HepG2 (cell line): ENCODE measurements around the gene SLC23A2. TPM values are rescaled to one million over a fixed set of nuclear protein-coding genes. Genes with fewer than 3 reads are reported as not detected.

Source experiments
- ATAC-seq: fragments of 200-7000 bp; cut with Tn5 transposase; 3 replicates; pipeline ENCODE4 v1.9.1; 2020; ENCODE audit warnings: mild to moderate bottlenecking, moderate library complexity
- BruUV-seq: library from RNA; stranded (reverse); fragments of 400-500 nt; replicated peaks from 2 replicates; lab custom pipeline; 2021; lab: Mats Ljungman, UMichigan
- CTCF ChIA-PET: fragments of 300-600 bp; formaldehyde crosslinking; extraction: SDS; loops from one replicate; lab custom pipeline; 2021; ENCODE audit warnings: low total read pairs, inconsistent platforms, low intra/inter-chr PET ratio; lab: Yijun Ruan, JAX
- POLR2A ChIA-PET: fragments of 350-600 bp; sonication (Branson Sonifier 250); formaldehyde crosslinking; loops from one replicate; lab custom pipeline; 2020; ENCODE audit warnings: antibody characterized with exemption, inconsistent platforms; lab: Yijun Ruan, JAX
- DNase-seq: peaks from one replicate; pipeline ENCODE4 v3.0.0-alpha.2; 2015; ENCODE audit warnings: low spot score
- FAIRE-seq: peaks from 3 replicates; lab custom pipeline; 2011; peaks lifted over from hg19 to GRCh38; lab: Jason Lieb, UNC
- H2AFZ ChIP-seq: one replicate; pipeline ENCODE4 v1.6.1; 2011; ENCODE audit warnings: low read length, inconsistent platforms
- H3K27ac ChIP-seq: fragments of 300-600 bp; 3 replicates; pipeline ENCODE4 v1.8.0; 2011; ENCODE audit warnings: mixed run types, mild to moderate bottlenecking, mixed read lengths, low read length, inconsistent platforms; ENCODE audit not compliant: insufficient read depth; ENCODE audit errors: extremely low read length
- H3K27me3 ChIP-seq, 2 experiments: fragments of 200-600 bp in 1 of 2; 2 replicates in 1 of 2; 3 replicates in 1 of 2; pipeline versions ENCODE4 v1.6.0 to v1.8.0; 2011; ENCODE audit warnings: low read length in 2 of 2, mild to moderate bottlenecking in 2 of 2, moderate library complexity in 2 of 2, inconsistent platforms in 1 of 2; ENCODE audit not compliant: insufficient read depth in 2 of 2, control insufficient read depth in 1 of 2
- H3K36me3 ChIP-seq, 2 experiments: fragments of 200-600 bp in 1 of 2; replicated peaks in 1 of 2; 2 replicates in 1 of 2; 3 replicates in 1 of 2; pipeline versions ENCODE4 v1.5.1 to v1.8.0; 2011; ENCODE audit warnings: low read length in 2 of 2, inconsistent platforms in 1 of 2; ENCODE audit not compliant: insufficient read depth in 2 of 2, control insufficient read depth in 1 of 2
- H3K4me1 ChIP-seq: 2 replicates; pipeline ENCODE4 v1.5.1; 2012; ENCODE audit warnings: low read length, inconsistent platforms; ENCODE audit not compliant: insufficient read depth
- H3K4me2 ChIP-seq: 2 replicates; pipeline ENCODE4 v1.6.0; 2011; ENCODE audit warnings: low read depth, low read length, inconsistent platforms
- H3K4me3 ChIP-seq, 3 experiments: fragments of 200-600 bp in 1 of 3; sonication (generic), shearing (Covaris generic) in 1 of 3; replicated peaks in 1 of 3; 2 replicates each; pipeline ENCODE4 v1.5.1; 2011 to 2016; ENCODE audit warnings: low read length in 3 of 3, inconsistent platforms in 2 of 3, low read depth in 2 of 3, mild to moderate bottlenecking in 2 of 3, control low read depth in 1 of 3, mixed read lengths in 1 of 3; ENCODE audit not compliant: insufficient read depth in 1 of 3
- H3K79me2 ChIP-seq: one replicate; pipeline ENCODE4 v1.6.1; 2011; ENCODE audit warnings: low read length, inconsistent platforms; ENCODE audit not compliant: insufficient read depth
- H3K9ac ChIP-seq: 2 replicates; pipeline ENCODE4 v1.6.0; 2011; ENCODE audit warnings: mild to moderate bottlenecking, low read depth, low read length, inconsistent platforms; ENCODE audit not compliant: insufficient read depth
- H3K9me3 ChIP-seq: 2 replicates; pipeline ENCODE4 v1.5.1; 2012; ENCODE audit warnings: mild to moderate bottlenecking, low read length
- H4K20me1 ChIP-seq: 2 replicates; pipeline ENCODE4 v1.6.0; 2011; ENCODE audit warnings: inconsistent platforms, mild to moderate bottlenecking, low read length, moderate library complexity; ENCODE audit not compliant: insufficient read depth
- HNF4A ChIP-seq: sonication (generic); formaldehyde crosslinking; IDR thresholded peaks from 2 replicates; pipeline ENCODE4 v1.4.0; 2020; ENCODE audit warnings: missing genetic modification reagents
- PHF20 ChIP-seq: sonication (generic); formaldehyde crosslinking; IDR thresholded peaks from 2 replicates; pipeline ENCODE4 v1.5.0; 2020; ENCODE audit warnings: mild to moderate bottlenecking, missing genetic modification reagents
- RAD51 ChIP-seq: fragments of 450-650 bp; IDR thresholded peaks from 2 replicates; pipeline ENCODE4 v1.6.1; 2016; ENCODE audit warnings: borderline replicate concordance
- SMC3 ChIP-seq: IDR thresholded peaks from 2 replicates; pipeline ENCODE4 v1.6.1; 2011; ENCODE audit warnings: low read length, improper control_type of control experiment
- ZNF124 ChIP-seq: sonication (generic); formaldehyde crosslinking; IDR thresholded peaks from 2 replicates; pipeline ENCODE4 v1.4.0; 2020; ENCODE audit warnings: missing genetic modification reagents
- ZNF431 ChIP-seq: sonication (generic); formaldehyde crosslinking; IDR thresholded peaks from 2 replicates; pipeline ENCODE4 v1.9.0; 2022; ENCODE audit warnings: missing genetic modification reagents, low read depth, mild to moderate bottlenecking, borderline replicate concordance
- ZNF556 ChIP-seq: sonication (generic); formaldehyde crosslinking; IDR thresholded peaks from 2 replicates; pipeline ENCODE4 v1.4.0; 2020; ENCODE audit warnings: mild to moderate bottlenecking, missing genetic modification reagents, borderline replicate concordance
- ZNF619 ChIP-seq: sonication (generic); formaldehyde crosslinking; IDR thresholded peaks from 2 replicates; pipeline ENCODE4 v1.4.0; 2020; ENCODE audit warnings: mild to moderate bottlenecking, missing genetic modification reagents
- WGBS: methylation state at CpG from one replicate; pipeline ENCODE4 v1.1.6; 2017; ENCODE audit warnings: low lambda C conversion rate; 5-methylcytosine and 5-hydroxymethylcytosine counted together
- in situ Hi-C: cut with HindIII; loops from 2 replicates; pipeline ENCODE4 v1.10.0; 2017; ENCODE audit warnings: low pct_unique_long_range_greater_than_20kb; ENCODE audit not compliant: extremely low pct_ligation_motif_present
- intact Hi-C: fragments of 100-400 bp; cut with micrococcal nuclease; formaldehyde crosslinking; loops from one replicate; pipeline ENCODE4 v1.10.0; 2022; ENCODE audit not compliant: unreplicated experiment
- polyA plus RNA-seq, 8 experiments: library from polyadenylated mRNA; depleted of rRNA in 3 of 8; stranded (reverse) in 7 of 8; unstranded in 1 of 8; fragments of >200 nt; fragmentation: Illumina TruSeq in 4 of 8; extraction: Trizol in 4 of 8; gene quantifications; 2 replicates each; pipeline versions ENCODE4 v1.2.1 to v1.2.3, GENCODE V29; 2011 to 2016; ENCODE audit warnings: low read depth in 4 of 8, missing spikeins in 1 of 8, mixed read lengths in 1 of 8; ENCODE audit not compliant: insufficient read depth in 1 of 8
- total RNA-seq, 5 experiments: library from RNA; depleted of rRNA; stranded (reverse); fragments of >200 nt; fragmentation: Illumina TruSeq; extraction: Trizol; gene quantifications; 2 replicates each; pipeline ENCODE4 v1.2.3, GENCODE V29; 2016; ENCODE audit warnings: low read depth in 1 of 5
- TF ChIP-seq, protein P1 (sequence below): IDR thresholded peaks from 2 replicates; pipeline ENCODE4 v1.6.1; 2018; ENCODE audit warnings: missing genetic modification reagents, mild to moderate bottlenecking, missing compliant biosample characterization
- TF ChIP-seq, protein P2 (sequence below): sonication (generic); formaldehyde crosslinking; IDR thresholded peaks from 2 replicates; pipeline ENCODE4 v1.4.0; 2020; ENCODE audit warnings: mild to moderate bottlenecking, missing genetic modification reagents
- TF ChIP-seq, protein P3 (sequence below): sonication (generic); formaldehyde crosslinking; IDR thresholded peaks from 2 replicates; pipeline ENCODE4 v1.4.0; 2020; ENCODE audit warnings: missing genetic modification reagents

SLC23A2 gene
- total and polyA plus RNA-seq, 2 of the 13 experiments (the other 11 are each of a cell fraction or from before 2014, with no cell fraction given), result 42.2 to 51.2 TPM

DNA sequence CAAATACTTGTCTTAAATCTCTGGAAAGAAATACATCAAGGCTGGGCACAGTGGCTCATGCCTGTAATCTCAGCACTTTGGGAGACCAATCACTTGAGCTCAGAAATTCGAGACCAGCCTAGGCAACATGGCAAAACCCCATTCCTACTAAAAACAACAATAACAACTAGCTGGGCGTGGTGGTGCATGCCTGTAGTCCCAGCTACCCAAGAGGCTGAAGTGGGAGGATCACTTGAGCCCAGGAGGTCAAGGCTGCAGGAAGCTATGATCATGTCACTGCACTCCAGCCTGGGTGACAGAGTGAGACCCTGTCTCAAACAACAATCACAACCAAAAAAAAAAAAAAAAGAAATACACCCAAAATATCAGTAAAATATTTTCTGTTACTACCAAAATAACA lies 80.0 kb downstream of the SLC23A2 start (continued):
- TF ChIP-seq, protein P1, sequence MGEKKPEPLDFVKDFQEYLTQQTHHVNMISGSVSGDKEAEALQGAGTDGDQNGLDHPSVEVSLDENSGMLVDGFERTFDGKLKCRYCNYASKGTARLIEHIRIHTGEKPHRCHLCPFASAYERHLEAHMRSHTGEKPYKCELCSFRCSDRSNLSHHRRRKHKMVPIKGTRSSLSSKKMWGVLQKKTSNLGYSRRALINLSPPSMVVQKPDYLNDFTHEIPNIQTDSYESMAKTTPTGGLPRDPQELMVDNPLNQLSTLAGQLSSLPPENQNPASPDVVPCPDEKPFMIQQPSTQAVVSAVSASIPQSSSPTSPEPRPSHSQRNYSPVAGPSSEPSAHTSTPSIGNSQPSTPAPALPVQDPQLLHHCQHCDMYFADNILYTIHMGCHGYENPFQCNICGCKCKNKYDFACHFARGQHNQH (CRISPR knock-in tag), result peak; percentile 38; the same call in 1 of the 2 replicates
- TF ChIP-seq HNF4A (CRISPR knock-in tag), result 0 out of 2 replicates have a peak, but pooled peaks have one; percentile 21

DNA sequence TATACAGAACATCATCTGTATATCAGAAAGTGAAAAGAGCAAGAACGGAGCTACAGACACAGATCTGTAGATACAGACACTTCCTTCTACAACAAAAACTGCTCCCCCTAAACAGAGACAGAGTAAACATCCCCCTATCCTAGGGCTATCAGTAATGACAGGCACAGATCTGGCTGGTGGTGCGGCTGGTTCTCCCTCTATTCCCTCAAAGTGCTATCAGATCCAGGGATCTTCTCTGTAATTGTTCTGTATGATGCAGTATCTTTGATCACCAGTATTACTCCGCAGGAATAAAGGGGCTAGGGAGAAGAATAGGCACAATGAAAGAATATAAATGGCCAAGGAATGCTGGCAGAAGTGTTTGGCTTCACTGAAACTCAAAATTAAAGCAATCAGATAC lies 80.7 kb downstream of the SLC23A2 start:
- Histone ChIP-seq H3K79me2 (peaks cover 2% of the 10 kb centered on the region), H3K36me3 (peaks cover 25 to 46% of the 10 kb centered on the region in 2 experiments), H3K9ac (no peak overlapping the region), H3K4me2 (no peak overlapping the region), H3K27ac (no peak overlapping the region), H3K4me1 (peaks cover 38% of the 10 kb centered on the region), H4K20me1 (peaks cover 13% of the 10 kb centered on the region; the same call in 1 of the 2 replicates), H3K4me3 (no peak overlapping the region)
- ATAC-seq, result no peak
- ChIA-PET CTCF (no interaction called here), POLR2A (no interaction called here)
- no peak for DNase-seq
- 96% methylated on average over 3 of the region's 3 CpGs for WGBS
- BruUV-seq, result no TSS peak
- TF ChIP-seq ZNF431 (CRISPR knock-in tag) (no peak), SMC3 (no peak), ZNF619 (CRISPR knock-in tag) (no peak), ZNF556 (CRISPR knock-in tag) (no peak), ZNF124 (CRISPR knock-in tag) (no peak), PHF20 (CRISPR knock-in tag) (no peak), RAD51 (no peak)
- TF ChIP-seq, protein P2, sequence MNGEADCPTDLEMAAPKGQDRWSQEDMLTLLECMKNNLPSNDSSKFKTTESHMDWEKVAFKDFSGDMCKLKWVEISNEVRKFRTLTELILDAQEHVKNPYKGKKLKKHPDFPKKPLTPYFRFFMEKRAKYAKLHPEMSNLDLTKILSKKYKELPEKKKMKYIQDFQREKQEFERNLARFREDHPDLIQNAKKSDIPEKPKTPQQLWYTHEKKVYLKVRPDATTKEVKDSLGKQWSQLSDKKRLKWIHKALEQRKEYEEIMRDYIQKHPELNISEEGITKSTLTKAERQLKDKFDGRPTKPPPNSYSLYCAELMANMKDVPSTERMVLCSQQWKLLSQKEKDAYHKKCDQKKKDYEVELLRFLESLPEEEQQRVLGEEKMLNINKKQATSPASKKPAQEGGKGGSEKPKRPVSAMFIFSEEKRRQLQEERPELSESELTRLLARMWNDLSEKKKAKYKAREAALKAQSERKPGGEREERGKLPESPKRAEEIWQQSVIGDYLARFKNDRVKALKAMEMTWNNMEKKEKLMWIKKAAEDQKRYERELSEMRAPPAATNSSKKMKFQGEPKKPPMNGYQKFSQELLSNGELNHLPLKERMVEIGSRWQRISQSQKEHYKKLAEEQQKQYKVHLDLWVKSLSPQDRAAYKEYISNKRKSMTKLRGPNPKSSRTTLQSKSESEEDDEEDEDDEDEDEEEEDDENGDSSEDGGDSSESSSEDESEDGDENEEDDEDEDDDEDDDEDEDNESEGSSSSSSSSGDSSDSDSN (CRISPR knock-in tag), result no peak
- TF ChIP-seq, protein P3, sequence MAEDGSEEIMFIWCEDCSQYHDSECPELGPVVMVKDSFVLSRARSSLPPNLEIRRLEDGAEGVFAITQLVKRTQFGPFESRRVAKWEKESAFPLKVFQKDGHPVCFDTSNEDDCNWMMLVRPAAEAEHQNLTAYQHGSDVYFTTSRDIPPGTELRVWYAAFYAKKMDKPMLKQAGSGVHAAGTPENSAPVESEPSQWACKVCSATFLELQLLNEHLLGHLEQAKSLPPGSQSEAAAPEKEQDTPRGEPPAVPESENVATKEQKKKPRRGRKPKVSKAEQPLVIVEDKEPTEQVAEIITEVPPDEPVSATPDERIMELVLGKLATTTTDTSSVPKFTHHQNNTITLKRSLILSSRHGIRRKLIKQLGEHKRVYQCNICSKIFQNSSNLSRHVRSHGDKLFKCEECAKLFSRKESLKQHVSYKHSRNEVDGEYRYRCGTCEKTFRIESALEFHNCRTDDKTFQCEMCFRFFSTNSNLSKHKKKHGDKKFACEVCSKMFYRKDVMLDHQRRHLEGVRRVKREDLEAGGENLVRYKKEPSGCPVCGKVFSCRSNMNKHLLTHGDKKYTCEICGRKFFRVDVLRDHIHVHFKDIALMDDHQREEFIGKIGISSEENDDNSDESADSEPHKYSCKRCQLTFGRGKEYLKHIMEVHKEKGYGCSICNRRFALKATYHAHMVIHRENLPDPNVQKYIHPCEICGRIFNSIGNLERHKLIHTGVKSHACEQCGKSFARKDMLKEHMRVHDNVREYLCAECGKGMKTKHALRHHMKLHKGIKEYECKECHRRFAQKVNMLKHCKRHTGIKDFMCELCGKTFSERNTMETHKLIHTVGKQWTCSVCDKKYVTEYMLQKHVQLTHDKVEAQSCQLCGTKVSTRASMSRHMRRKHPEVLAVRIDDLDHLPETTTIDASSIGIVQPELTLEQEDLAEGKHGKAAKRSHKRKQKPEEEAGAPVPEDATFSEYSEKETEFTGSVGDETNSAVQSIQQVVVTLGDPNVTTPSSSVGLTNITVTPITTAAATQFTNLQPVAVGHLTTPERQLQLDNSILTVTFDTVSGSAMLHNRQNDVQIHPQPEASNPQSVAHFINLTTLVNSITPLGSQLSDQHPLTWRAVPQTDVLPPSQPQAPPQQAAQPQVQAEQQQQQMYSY (CRISPR knock-in tag), result no peak
- TF ChIP-seq, all 625 proteins: peak for 0
- in situ Hi-C loops, result no loop called here
- Histone ChIP-seq H2AFZ (no peak overlapping the region), H3K9me3 (no peaks in the 10 kb centered on the region), H3K27me3 (no peaks in the 10 kb centered on the region)
- intact Hi-C loops, result no loop called here
- FAIRE-seq, result no peak
